Aorta (tissue), 5 donors: ENCODE results near the gene KCND2. TPM values are rescaled to one million over a fixed set of nuclear protein-coding genes. Genes with fewer than 3 reads are reported as not detected.

Experiments used
- ATAC-seq: fragments of 200-7000 bp; cut with Tn5 transposase; one replicate; pipeline ENCODE4 v1.9.1; 2022; ENCODE audit warnings: moderate library complexity; ENCODE audit not compliant: low FRiP score
- DNase-seq, 2 donors: peaks; one replicate each; pipeline ENCODE4 v3.0.0-alpha.2; 2020
- H3K27ac ChIP-seq, 2 donors: one replicate each; pipeline ENCODE4 v1.5.1; 2013; ENCODE audit warnings: low read length in 2 of 2, mild to moderate bottlenecking in 2 of 2, moderate library complexity in 2 of 2, control low read depth in 1 of 2, inconsistent platforms in 1 of 2, low read depth in 1 of 2
- H3K27me3 ChIP-seq, 2 donors: one replicate each; pipeline ENCODE4 v1.6.1; 2013; ENCODE audit warnings: control low read depth in 1 of 2, low read length in 1 of 2, mild to moderate bottlenecking in 1 of 2, moderate library complexity in 1 of 2; ENCODE audit not compliant: insufficient read depth in 2 of 2, control insufficient read depth in 1 of 2
- H3K36me3 ChIP-seq, 2 donors: one replicate each; pipeline ENCODE4 v1.6.1; 2013; ENCODE audit warnings: control low read depth in 1 of 2, low read length in 1 of 2, mild to moderate bottlenecking in 1 of 2; ENCODE audit not compliant: insufficient read depth in 2 of 2, control insufficient read depth in 1 of 2
- H3K4me1 ChIP-seq, 2 donors: one replicate each; pipeline ENCODE4 v1.6.1; 2013; ENCODE audit warnings: low read length in 2 of 2, control low read depth in 1 of 2, mild to moderate bottlenecking in 1 of 2, moderate library complexity in 1 of 2; ENCODE audit not compliant: insufficient read depth in 2 of 2, control insufficient read depth in 1 of 2
- H3K4me3 ChIP-seq, 2 donors: one replicate each; pipeline ENCODE4 v1.5.1; 2013; ENCODE audit warnings: low read length in 2 of 2, control low read depth in 1 of 2, mild to moderate bottlenecking in 1 of 2
- H3K9me3 ChIP-seq: one replicate; pipeline ENCODE4 v1.6.1; 2013; ENCODE audit warnings: mild to moderate bottlenecking, low read length; ENCODE audit not compliant: control insufficient read depth
- WGBS, 2 donors: extraction: QIAGEN DNeasy Blood & Tissue Kit; methylation state at CpG; one replicate each; pipeline ENCODE4 v1.1.7; 2013; 5-methylcytosine and 5-hydroxymethylcytosine counted together
- intact Hi-C, 2 donors: fragments of 100-400 bp; cut with DNase I; formaldehyde crosslinking; loops; one replicate each; pipeline versions ENCODE4 v1.14.2 to v1.15.0; 2022
- polyA plus RNA-seq, 2 donors: library from polyadenylated mRNA; stranded (reverse); fragments of 200-250 nt; gene quantifications; one replicate each; pipeline ENCODE4 v1.2.3, GENCODE V29; 2013
- total RNA-seq, 2 donors: library from RNA; stranded (reverse); fragmentation: NEBNext Ultra II Directional; extraction: Animal tissue kit (Norgen Biotek cat#: 25700); gene quantifications; one replicate each; pipeline ENCODE4 v1.2.1, GENCODE V29; 2021
- donor health status: healthy with polysubstance abuse.
- donor health status: Bipolar disorder and iron deficiency.
- donor health status: DM: no; HTN: no; CAD: no.
- donor health status: DM: no; HTN: no; CAD: no.
- donor health status: DM: yes; HTN: yes; CAD: no.

The KCND2 gene
- total and polyA plus RNA-seq, 4 donors = 1.9 to 4.2 TPM; not detected in 2

- ATAC-seq = no peak
- H3K36me3 ChIP-seq = no peaks in the 10 kb centered on the region
- no peaks in the 10 kb centered on the region for H3K4me1 ChIP-seq
- intact Hi-C loops = no loop called here
- H3K27ac ChIP-seq = no peak overlapping the region
- no peaks in the 10 kb centered on the region for H3K9me3 ChIP-seq
- no peak overlapping the region for H3K4me3 ChIP-seq
- no peak for DNase-seq
- 47 to 60% methylated on average over 3 of the region's 3 CpGs for WGBS, 2 donors
- no peaks in the 10 kb centered on the region for H3K27me3 ChIP-seq
These were observed 442.0 kb downstream of the KCND2 start for GRCh38 chr7:120714945-120715344.

GRCh38 chr7:120716307-120716706, 443.3 kb downstream of the KCND2 start:
- intact Hi-C loops = no loop called here
- ATAC-seq = no peak
- WGBS, 2 donors = 54 to 70% methylated on average over 2 of the region's 2 CpGs
- no peak for DNase-seq
- no peak overlapping the region for H3K27ac ChIP-seq
- H3K9me3 ChIP-seq = no peaks in the 10 kb centered on the region
- H3K4me1 ChIP-seq = no peaks in the 10 kb centered on the region
- no peaks in the 10 kb centered on the region for H3K36me3 ChIP-seq
- no peaks in the 10 kb centered on the region for H3K27me3 ChIP-seq
- H3K4me3 ChIP-seq = no peak overlapping the region

GRCh38 chr7:120717166-120717565, 444.2 kb downstream of the KCND2 start:
- ATAC-seq = no peak
- DNase-seq = no peak
- Histone ChIP-seq H3K4me3 (no peak overlapping the region), H3K9me3 (no peaks in the 10 kb centered on the region), H3K4me1 (no peaks in the 10 kb centered on the region), H3K27ac (no peak overlapping the region), H3K36me3 (no peaks in the 10 kb centered on the region), H3K27me3 (no peaks in the 10 kb centered on the region)
- intact Hi-C loops = no loop called here
- 62 to 63% methylated on average over 4 of the region's 4 CpGs for WGBS, 2 donors

DNA sequence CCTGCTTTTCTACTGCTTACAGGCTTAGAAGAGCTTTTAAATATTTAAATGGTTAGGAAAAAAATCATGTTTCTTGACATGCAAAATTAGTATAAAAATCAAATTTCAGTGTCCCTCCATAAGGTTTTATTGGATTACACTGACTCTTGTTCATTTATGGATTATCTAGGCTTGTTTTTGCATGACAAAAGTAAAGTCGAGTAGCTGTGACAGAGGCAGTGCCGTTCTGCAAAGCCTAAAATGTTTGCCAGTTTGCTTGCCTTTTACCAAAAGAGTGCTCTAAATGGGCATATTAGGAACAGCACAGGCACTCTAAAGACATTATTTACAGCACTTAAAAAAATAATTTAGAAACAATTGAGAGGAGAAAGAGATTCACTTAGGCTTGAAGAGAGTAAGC, 445.4 kb downstream of the KCND2 start:
- H3K4me1 ChIP-seq = no peaks in the 10 kb centered on the region
- no peaks in the 10 kb centered on the region for H3K27me3 ChIP-seq
- no peak overlapping the region for H3K4me3 ChIP-seq
- no peaks in the 10 kb centered on the region for H3K36me3 ChIP-seq
- 67 to 71% methylated on average over 2 of the region's 2 CpGs for WGBS, 2 donors
- H3K27ac ChIP-seq = no peak overlapping the region
- H3K9me3 ChIP-seq = no peaks in the 10 kb centered on the region
- DNase-seq (no peak), ATAC-seq (no peak)
- intact Hi-C loops = no loop called here

DNA sequence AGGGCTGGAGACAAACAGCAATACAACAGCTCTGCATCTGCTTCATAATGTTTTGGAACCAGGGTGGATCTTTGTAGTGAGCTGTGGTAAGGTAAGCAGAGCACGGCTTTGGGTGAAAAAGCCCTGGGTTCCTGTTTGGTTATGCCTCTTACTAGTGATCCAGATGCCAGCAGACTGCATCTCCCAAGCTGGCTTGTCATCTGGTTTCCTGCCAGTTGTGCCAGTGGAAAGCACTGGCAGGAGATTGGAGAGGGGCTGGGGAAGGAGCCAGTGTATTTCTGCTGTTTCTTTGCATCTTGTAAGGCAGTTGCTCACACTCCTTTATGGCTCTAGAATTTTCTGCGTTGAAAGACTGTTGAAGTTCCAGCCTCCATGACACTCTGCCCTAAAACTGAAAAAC, 447.3 kb downstream of the KCND2 start:
- ATAC-seq = no peak
- WGBS, 2 donors = 41 to 42% methylated on average over 2 of the region's 2 CpGs
- intact Hi-C loops = no loop called here

DNA sequence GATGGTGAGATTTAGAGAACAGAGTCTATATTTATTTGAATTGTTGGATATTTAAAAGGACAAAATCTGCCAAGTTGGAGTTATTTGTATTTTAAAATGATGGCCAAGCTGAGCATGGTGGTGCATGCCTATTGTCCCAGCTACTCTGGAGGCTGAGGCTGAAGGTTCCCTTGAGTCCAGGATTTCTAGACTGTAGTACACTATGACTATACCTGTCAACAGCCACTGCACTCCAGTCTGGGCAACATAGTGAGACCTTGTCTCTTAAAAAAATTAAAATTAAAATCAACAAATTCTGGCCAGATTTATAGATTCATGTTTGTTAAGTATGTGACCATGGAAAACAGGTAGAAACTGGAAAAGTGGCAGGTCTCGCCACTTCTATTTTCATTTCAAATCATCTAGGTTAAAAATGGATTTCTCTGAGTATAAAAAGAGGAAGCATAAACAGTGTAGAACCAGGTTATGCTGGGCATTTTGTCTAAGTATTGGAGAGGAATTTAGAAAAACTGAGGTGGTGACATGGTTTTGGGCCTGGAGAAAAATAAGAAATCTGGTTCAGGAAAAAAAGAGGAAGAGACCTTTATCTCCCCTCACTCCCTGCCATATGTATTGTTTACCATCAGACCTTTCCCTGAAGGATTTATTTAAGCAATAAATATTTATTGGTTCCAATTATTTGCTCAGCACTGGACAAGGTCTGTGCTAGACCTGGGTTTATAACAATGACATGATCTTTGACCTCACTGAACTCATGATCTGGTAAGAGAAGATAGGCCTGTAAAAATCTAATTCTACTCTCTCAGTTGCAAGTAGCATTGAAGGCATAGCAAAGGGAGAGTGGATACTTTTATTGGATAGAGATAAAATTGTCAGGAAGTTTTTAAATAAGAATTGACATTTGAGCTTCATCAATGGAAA, 450.8 kb downstream of the KCND2 start:
- Histone ChIP-seq H3K36me3 (no peaks in the 10 kb centered on the region), H3K9me3 (no peaks in the 10 kb centered on the region), H3K4me3 (no peak overlapping the region), H3K4me1 (no peaks in the 10 kb centered on the region), H3K27ac (no peak overlapping the region), H3K27me3 (no peaks in the 10 kb centered on the region)
- no peak for ATAC-seq
- 92 to 98% methylated on average over 1 of the region's 1 CpG for WGBS, 2 donors
- intact Hi-C loops = no loop called here
- no peak for DNase-seq

More for the DNA sequence above, 447.3 kb downstream of the KCND2 start:
- Histone ChIP-seq H3K4me3 (no peak overlapping the region), H3K27me3 (no peaks in the 10 kb centered on the region), H3K4me1 (no peaks in the 10 kb centered on the region), H3K27ac (no peak overlapping the region), H3K36me3 (no peaks in the 10 kb centered on the region), H3K9me3 (no peaks in the 10 kb centered on the region)
- DNase-seq = no peak

DNA sequence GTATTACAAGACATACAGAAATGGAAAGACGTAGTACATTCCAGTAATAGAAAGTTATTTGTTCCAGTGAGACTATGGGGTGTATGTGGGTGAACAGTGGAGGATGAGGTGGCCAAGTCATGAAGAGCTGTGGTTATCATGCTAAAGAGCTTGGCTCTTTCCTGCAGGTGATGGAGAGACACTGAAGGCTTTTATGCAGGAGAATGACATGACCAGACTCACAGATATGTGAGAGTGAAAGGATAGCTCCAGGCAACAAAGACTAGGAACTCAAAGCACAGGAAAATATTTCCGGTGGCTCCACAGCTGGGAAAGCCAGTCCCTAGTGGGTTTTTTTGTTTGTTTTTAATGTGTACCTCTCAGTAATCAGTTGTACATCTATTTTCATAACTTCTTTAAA, 451.5 kb downstream of the KCND2 start:
- H3K27ac ChIP-seq = no peak overlapping the region
- no peak overlapping the region for H3K4me3 ChIP-seq
- intact Hi-C loops = no loop called here
- H3K4me1 ChIP-seq = no peaks in the 10 kb centered on the region
- no peaks in the 10 kb centered on the region for H3K9me3 ChIP-seq
- ATAC-seq (no peak), DNase-seq (no peak)
- no peaks in the 10 kb centered on the region for H3K36me3 ChIP-seq
- WGBS, 2 donors = 70 to 80% methylated on average over 2 of the region's 2 CpGs
- H3K27me3 ChIP-seq = no peaks in the 10 kb centered on the region

DNA sequence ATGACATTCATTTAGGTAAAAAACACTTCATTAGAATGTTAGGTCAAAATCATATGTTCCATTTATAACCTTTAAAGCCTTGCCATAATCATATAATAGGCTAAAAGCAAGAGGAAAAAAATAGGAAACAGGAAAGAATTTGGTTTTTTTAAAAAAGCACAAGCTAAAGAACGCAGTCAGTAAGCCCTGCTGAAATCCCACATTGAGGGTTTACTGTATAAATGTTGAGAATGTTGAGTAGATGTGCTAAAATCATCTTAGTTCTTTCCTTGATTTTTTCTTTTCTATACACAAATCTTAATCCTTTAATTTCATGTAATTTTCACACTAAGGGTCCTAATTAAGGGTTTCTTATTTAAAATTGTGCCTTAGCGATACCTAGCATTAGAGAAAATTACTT, 452.0 kb downstream of the KCND2 start:
- no peaks in the 10 kb centered on the region for H3K4me1 ChIP-seq
- intact Hi-C loops = no loop called here
- DNase-seq (no peak), ATAC-seq (no peak)
- H3K36me3 ChIP-seq = no peaks in the 10 kb centered on the region
- H3K9me3 ChIP-seq = no peaks in the 10 kb centered on the region
- WGBS, 2 donors = 46 to 47% methylated on average over 2 of the region's 2 CpGs
- no peak overlapping the region for H3K27ac ChIP-seq
- H3K27me3 ChIP-seq = no peaks in the 10 kb centered on the region
- no peak overlapping the region for H3K4me3 ChIP-seq

DNA sequence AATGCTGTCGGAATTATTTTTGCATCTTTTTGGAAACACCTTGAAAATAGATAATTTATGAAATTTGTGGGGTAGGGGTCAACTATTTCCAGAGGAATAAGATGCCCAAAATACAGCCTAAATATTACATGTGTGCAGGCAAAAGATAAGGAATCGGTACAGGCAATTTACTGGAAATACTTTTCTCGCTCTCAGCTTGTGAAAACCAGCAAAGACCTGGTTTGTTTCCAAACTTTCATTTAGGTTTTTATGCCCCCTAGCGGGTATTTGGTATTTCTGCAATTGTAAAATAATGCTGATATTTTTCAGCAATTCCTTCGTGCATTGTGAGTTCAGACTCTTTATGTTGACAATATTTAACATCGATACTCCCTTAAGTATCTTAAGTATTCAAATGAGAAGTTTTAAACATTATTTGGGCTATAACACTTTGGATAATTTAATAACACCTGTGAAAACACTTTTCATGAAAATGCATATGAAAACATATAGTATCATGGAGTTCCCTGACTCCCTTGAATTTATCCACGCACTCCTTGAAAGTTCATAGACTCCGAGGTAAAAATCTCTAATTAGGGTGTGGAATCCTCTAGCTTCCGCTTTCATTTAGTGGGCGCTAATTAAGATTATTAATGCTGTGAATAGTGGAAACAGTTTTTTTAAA, 452.5 kb downstream of the KCND2 start:
- Histone ChIP-seq H3K4me1 (no peaks in the 10 kb centered on the region), H3K9me3 (no peaks in the 10 kb centered on the region), H3K27me3 (no peaks in the 10 kb centered on the region), H3K27ac (no peak overlapping the region), H3K36me3 (no peaks in the 10 kb centered on the region), H3K4me3 (no peak overlapping the region)
- intact Hi-C loops = no loop called here
- WGBS, 2 donors = 32 to 36% methylated on average over 10 of the region's 10 CpGs
- no peak for ATAC-seq
- DNase-seq = no peak
